Testis (tissue), 3 donors: ENCODE measurements around the gene KLHL29. TPM values are rescaled to one million over a fixed set of nuclear protein-coding genes. Genes with fewer than 3 reads are reported as not detected.

Source experiments
- DNase-seq: peaks from one replicate; pipeline ENCODE4 v3.0.0-alpha.2; 2019
- H3K27ac ChIP-seq, 2 donors: fragments of 200-600 bp; sonication (generic); one replicate each; pipeline ENCODE4 v1.5.1; 2019
- H3K27me3 ChIP-seq: fragments of 200-600 bp; sonication (generic); one replicate; pipeline ENCODE4 v1.5.1; 2019
- H3K36me3 ChIP-seq: fragments of 200-600 bp; sonication (generic); one replicate; pipeline ENCODE4 v1.5.1; 2017; ENCODE audit warnings: low read depth; ENCODE audit errors: missing control alignments
- H3K4me1 ChIP-seq: fragments of 200-600 bp; sonication (generic); one replicate; pipeline ENCODE4 v1.5.1; 2019
- H3K4me3 ChIP-seq, 2 donors: fragments of 200-600 bp; sonication (generic); one replicate each; pipeline ENCODE4 v1.5.1; 2017 to 2019
- H3K9me3 ChIP-seq: fragments of 200-600 bp; sonication (generic); one replicate; pipeline ENCODE4 v1.5.1; 2017
- POLR2A ChIP-seq: fragments of 450-650 bp; IDR thresholded peaks from one replicate; pipeline ENCODE4 v1.6.1; 2017; ENCODE audit warnings: antibody characterized with exemption, mild to moderate bottlenecking, moderate library complexity
- WGBS, 2 donors: methylation state at CpG; one replicate each; pipeline ENCODE4 v1.1.5; 2018; 5-methylcytosine and 5-hydroxymethylcytosine counted together
- intact Hi-C: fragments of 100-400 bp; cut with DNase I; formaldehyde crosslinking; loops from one replicate; pipeline ENCODE4 v1.15.1; 2023; ENCODE audit warnings: low total_unique reads
- polyA plus RNA-seq: library from polyadenylated mRNA; stranded (reverse); fragments of 350-450 nt; fragmentation: Illumina TruSeq; extraction: RNeasy Lipid Tissue Mini Kit (QIAGEN cat#74804); gene quantifications from one replicate; pipeline ENCODE4 v1.2.3, GENCODE V29; 2014; ENCODE audit warnings: low read depth, low replicate concordance; ENCODE audit not compliant: insufficient read depth
- total RNA-seq, 2 donors: library from RNA; depleted of rRNA; stranded (reverse); fragments of >200 nt; gene quantifications; one replicate each; pipeline ENCODE4 v1.2.3, GENCODE V29; 2016
- TF ChIP-seq, protein P1 (sequence below), 3 experiments: fragments of 450-650 bp in 2 of 3; fragments of 200-600 bp in 1 of 3; sonication (generic) in 1 of 3; IDR thresholded peaks; one replicate each; pipeline ENCODE4 v1.5.1; 2016 to 2019; ENCODE audit warnings: antibody characterized with exemption in 3 of 3, mild to moderate bottlenecking in 2 of 3, moderate library complexity in 1 of 3

Gene KLHL29
- total and polyA plus RNA-seq, 3 donors from 2014 or later = 3.3 to 10.9 (median 7.9) TPM

GRCh38 chr2:23604731-23605130 is 219.8 kb downstream of the KLHL29 start:
- Histone ChIP-seq H3K27ac (no peak overlapping the region), H3K4me3 (no peak overlapping the region), H3K9me3 (no peaks in the 10 kb centered on the region), H3K27me3 (no peaks in the 10 kb centered on the region), H3K36me3 (no peaks in the 10 kb centered on the region), H3K4me1 (no peaks in the 10 kb centered on the region)
- 86 to 88% methylated on average over 7 of the region's 7 CpGs for WGBS, 2 donors
- intact Hi-C loops = no loop called here
- no peak for TF ChIP-seq POLR2A
- TF ChIP-seq, protein P1, sequence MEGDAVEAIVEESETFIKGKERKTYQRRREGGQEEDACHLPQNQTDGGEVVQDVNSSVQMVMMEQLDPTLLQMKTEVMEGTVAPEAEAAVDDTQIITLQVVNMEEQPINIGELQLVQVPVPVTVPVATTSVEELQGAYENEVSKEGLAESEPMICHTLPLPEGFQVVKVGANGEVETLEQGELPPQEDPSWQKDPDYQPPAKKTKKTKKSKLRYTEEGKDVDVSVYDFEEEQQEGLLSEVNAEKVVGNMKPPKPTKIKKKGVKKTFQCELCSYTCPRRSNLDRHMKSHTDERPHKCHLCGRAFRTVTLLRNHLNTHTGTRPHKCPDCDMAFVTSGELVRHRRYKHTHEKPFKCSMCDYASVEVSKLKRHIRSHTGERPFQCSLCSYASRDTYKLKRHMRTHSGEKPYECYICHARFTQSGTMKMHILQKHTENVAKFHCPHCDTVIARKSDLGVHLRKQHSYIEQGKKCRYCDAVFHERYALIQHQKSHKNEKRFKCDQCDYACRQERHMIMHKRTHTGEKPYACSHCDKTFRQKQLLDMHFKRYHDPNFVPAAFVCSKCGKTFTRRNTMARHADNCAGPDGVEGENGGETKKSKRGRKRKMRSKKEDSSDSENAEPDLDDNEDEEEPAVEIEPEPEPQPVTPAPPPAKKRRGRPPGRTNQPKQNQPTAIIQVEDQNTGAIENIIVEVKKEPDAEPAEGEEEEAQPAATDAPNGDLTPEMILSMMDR (IDR thresholded peaks at IDR 0.05) = no peak
- no peak for DNase-seq

DNA sequence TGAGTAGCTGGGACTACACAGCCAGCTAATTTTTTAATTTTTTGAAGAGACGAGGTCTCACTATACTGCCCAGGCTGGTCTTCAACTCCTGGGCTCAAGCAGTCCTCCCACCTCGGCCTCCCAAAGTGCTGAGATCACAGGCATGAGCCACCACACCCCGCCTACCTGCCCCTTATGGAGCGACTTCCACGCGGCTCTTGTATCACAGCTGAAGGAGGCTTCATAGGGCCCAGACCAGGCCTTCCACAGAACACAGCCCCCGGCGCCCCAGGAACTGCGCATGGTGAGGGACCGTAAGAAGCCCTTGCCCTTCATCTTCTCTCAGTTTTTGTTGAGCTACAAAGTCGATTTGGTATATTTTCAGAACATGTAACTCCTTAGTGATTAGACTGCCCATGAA is 220.3 kb downstream of the KLHL29 start:
- Histone ChIP-seq H3K4me1 (no peaks in the 10 kb centered on the region), H3K36me3 (no peaks in the 10 kb centered on the region), H3K9me3 (no peaks in the 10 kb centered on the region), H3K27ac (no peak overlapping the region), H3K4me3 (no peak overlapping the region), H3K27me3 (no peaks in the 10 kb centered on the region)
- 94 to 96% methylated on average over 11 of the region's 11 CpGs for WGBS, 2 donors
- TF ChIP-seq, protein P1 (IDR thresholded peaks at IDR 0.05) = no peak
- no peak for TF ChIP-seq POLR2A
- intact Hi-C loops = no loop called here
- DNase-seq = no peak

- TF ChIP-seq POLR2A = no peak
- TF ChIP-seq, protein P1 (IDR thresholded peaks at IDR 0.05) = no peak
- no peak for DNase-seq
- Histone ChIP-seq H3K4me1 (no peaks in the 10 kb centered on the region), H3K27me3 (no peaks in the 10 kb centered on the region), H3K4me3 (no peak overlapping the region), H3K9me3 (no peaks in the 10 kb centered on the region), H3K36me3 (no peaks in the 10 kb centered on the region), H3K27ac (no peak overlapping the region)
- WGBS, 2 donors = 81 to 86% methylated on average over 9 of the region's 9 CpGs
- intact Hi-C loops = no loop called here
Measured at GRCh38 chr2:23606196-23606595, 221.2 kb downstream of the KLHL29 start.

- no peak overlapping the region for H3K27ac ChIP-seq
- no peak for DNase-seq
- no peaks in the 10 kb centered on the region for H3K27me3 ChIP-seq
- TF ChIP-seq POLR2A = no peak
- TF ChIP-seq, protein P1 (IDR thresholded peaks at IDR 0.05) = no peak
- H3K9me3 ChIP-seq = no peaks in the 10 kb centered on the region
- no peaks in the 10 kb centered on the region for H3K4me1 ChIP-seq
- H3K4me3 ChIP-seq = no peak overlapping the region
- intact Hi-C loops = no loop called here
- H3K36me3 ChIP-seq = no peaks in the 10 kb centered on the region
Measured at GRCh38 chr2:23606968-23607367, 222.0 kb downstream of the KLHL29 start.

DNA sequence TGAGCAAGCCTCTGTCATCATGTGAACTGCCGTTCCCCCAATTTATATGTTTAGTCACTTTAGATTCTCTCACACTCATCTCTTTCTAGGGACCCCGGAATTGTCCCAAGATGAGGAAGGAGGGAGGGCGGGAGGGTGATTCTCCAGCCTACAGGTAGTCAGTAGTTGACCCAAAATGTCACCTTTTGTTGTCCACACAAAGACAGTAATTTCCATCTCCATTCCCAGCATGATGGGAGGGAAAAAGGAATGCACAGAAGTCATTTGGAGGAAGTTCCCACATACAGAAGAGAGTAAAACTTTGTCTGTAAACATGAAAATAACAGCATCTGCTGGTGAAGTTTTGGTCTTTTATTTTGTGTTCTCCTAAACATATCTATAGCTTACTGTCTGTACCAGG is 222.9 kb downstream of the KLHL29 start:
- no peaks in the 10 kb centered on the region for H3K4me1 ChIP-seq
- no peaks in the 10 kb centered on the region for H3K9me3 ChIP-seq
- TF ChIP-seq POLR2A = no peak
- TF ChIP-seq, protein P1 (IDR thresholded peaks at IDR 0.05) = no peak
- intact Hi-C loops = no loop called here
- no peak for DNase-seq
- no peak overlapping the region for H3K27ac ChIP-seq
- H3K4me3 ChIP-seq = no peak overlapping the region
- H3K27me3 ChIP-seq = no peaks in the 10 kb centered on the region
- no peaks in the 10 kb centered on the region for H3K36me3 ChIP-seq
- 72 to 91% methylated on average over 3 of the region's 3 CpGs for WGBS, 2 donors
